GM21717 (cell line): ENCODE measurements around the gene GOLGA2.

ENCODE experiments used
- ATAC-seq: cut with Tn5 transposase; IDR thresholded peaks from one replicate; pipeline ENCODE4 v1.9.1; 2021; ENCODE audit warnings: mild to moderate bottlenecking, moderate library complexity; ENCODE audit not compliant: unreplicated experiment

The GOLGA2 gene

DNA sequence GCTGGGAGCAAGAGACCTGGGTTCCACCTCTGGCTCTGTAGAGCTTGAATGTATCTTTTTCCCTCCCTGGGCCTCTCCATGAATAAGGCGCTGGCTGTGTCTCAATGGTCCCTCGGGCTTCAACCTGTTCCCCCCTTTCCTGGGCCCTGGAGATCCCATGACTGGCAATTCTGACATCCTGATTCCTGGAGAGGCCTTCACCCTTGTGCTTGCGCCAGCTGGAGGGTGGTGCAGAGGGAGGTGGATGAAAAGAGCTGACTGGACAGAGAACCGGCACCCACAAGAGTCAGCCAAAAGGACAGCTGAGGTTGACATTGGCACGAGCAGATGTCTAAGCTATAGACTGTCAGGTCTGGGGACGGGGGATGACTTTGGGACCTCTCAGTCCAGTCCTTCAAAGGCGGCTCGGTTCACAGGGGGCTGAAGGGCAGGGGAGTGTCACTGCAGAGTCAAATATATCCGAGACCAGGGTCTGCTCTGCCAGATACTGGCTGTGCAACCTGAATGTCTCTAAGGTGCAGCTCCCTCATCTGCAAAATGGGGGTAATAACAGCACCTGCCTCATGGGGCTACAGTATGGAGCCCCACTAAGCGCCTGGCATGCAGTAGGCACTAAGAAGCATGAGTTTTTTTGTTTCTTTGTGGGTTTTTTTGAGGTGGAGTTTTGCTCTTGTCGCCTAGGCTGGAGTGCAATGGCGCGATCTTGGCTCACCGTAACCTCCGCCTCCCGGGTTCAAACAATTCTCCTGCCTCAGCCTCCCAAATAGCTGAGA lies 58.8 kb downstream of the GOLGA2 start:
- no peak for ATAC-seq

DNA sequence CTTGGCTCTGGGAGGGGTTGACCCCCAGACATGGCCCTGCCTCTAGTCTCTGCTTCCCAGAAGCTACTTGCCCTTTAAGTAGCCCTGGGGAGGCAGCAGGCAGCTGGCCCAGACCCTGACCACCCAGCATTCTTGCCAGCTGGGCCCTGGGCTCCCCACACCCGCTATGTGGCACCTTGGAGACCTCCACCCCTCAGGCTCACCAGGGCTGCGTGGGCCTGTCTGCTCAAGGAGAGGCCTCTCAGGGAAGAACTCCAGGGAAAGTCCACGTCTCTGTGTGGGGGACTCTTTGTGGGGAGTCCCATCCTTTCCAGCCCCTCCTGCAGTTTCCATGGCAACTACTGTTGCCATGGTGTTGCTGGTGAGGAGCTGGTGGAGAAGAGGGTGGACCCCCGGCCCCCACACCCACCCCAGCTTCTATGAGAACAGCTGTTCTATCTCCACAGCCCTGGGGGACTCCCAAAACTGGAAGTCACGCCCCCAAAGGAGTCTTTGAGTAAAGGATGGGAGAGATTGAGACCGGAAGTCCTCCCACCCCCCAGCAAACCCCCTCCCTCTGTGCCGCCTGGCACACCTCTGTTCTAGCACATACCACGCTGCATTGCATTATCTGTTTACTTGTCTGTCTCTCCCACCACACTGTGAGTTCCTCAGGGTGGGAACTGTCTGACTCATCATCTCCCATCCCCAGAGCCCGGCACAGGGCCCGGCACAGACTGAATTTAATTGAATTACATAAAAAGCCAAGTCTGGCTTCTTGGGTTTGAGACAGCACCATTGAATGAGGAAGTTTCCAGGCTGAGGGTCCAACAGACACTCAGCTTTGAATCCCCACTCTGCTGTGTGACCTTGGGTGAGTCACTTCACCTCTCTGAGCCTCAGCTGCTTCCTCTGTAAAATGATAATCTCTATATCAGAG lies 60.1 kb downstream of the GOLGA2 start:
- ATAC-seq, result no peak

- no peak for ATAC-seq
Measured at GRCh38 chr9:128214571-128215490, 61.0 kb downstream of the GOLGA2 start.

DNA sequence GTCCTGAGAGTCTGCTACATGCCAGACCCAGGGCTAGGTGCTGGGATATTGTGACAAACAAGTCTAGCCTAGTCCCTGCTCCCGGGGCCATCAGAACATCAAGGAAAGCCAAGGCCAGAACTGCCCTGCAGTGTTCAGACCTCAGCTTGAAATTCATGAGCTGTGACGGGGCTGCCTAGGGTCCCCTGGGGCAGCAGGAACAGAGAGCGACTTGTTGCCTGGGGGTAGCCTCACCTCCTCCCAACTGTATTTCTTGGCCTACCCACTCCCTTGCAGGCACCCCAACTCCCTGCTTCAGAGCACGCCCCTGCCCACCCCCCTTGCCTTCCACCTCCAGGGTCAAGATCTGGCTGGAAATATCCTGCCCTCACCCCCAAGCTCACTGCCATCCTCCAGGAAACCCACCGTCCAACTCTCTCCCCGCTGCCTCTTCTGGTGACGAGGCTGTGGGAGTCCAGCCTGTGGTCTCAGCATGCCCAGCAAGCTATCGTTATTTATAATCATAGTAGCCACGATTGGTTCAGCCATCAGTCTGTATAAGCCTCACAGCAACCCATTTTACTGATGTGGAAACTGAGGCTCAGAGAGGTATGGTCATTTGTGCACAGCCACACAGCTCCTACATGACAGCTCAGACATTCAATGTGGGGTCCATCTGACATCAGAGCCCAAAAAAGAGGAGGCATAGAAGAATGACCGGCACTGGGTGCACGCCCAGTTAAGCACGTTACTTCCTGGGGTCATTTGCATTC lies 61.9 kb downstream of the GOLGA2 start:
- no peak for ATAC-seq

- ATAC-seq, result no peak
Measured at GRCh38 chr9:128211981-128212281, 63.9 kb downstream of the GOLGA2 start.

GRCh38 chr9:128211186-128211980 lies 64.4 kb downstream of the GOLGA2 start:
- ATAC-seq, result no peak

- ATAC-seq, result no peak
Measured at GRCh38 chr9:128208946-128209669, 66.7 kb downstream of the GOLGA2 start.

GRCh38 chr9:128208386-128208785 lies 67.4 kb downstream of the GOLGA2 start:
- no peak for ATAC-seq

- ATAC-seq, result no peak
Measured at GRCh38 chr9:128206916-128207910, 68.6 kb downstream of the GOLGA2 start.

GRCh38 chr9:128206484-128206883 lies 69.3 kb downstream of the GOLGA2 start:
- ATAC-seq, result no peak
